Measurements from ENCODE around the gene ZFP36L1.

Gene ZFP36L1

GRCh38 chr14:68749487-68750475 is 43.1 kb downstream of the ZFP36L1 start:
- Histone ChIP-seq H3K27me3 (ENCODE audit: insufficient read depth, low read length) (no peaks in the 10 kb centered on the region; the same call in 1 of the 2 replicates), H3K4me2 (ENCODE audit: low read length) (no peak overlapping the region), H3K9me2 (ENCODE audit: low read depth, low read length) (no peaks in the 10 kb centered on the region), H3K79me2 (ENCODE audit: insufficient read depth, low read length) (no peaks in the 10 kb centered on the region), H3K27ac (ENCODE audit: low read depth, low read length, poor library complexity, severe bottlenecking) (no peak overlapping the region), H3K9me3 (ENCODE audit: low read length) (no peaks in the 10 kb centered on the region), H3K4me3 (ENCODE audit: low read depth, low read length, poor library complexity, severe bottlenecking) (no peak overlapping the region), H3K4me1 (ENCODE audit: insufficient read depth, low read length, severe bottlenecking) (no peaks in the 10 kb centered on the region), H3K36me3 (ENCODE audit: insufficient read depth, low read length) (no peaks in the 10 kb centered on the region), H2AFZ (ENCODE audit: low read length) (no peak overlapping the region), H3K9ac (ENCODE audit: low read length) (no peak overlapping the region), H4K20me1 (ENCODE audit: insufficient read depth, low read length) (no peaks in the 10 kb centered on the region), H3F3A (ENCODE audit: insufficient read depth, low read length) (no peaks in the 10 kb centered on the region)
- no peak for TF ChIP-seq EZH2 (IDR thresholded peaks at IDR 0.05; ENCODE audit: borderline replicate concordance, low read length)
- no peak for TF ChIP-seq CTCF (IDR thresholded peaks at IDR 0.05; ENCODE audit: low read length)

GRCh38 chr14:68748691-68749090 is 44.2 kb downstream of the ZFP36L1 start:
- no peak overlapping the region for H3K4me2 ChIP-seq (ENCODE audit: low read length)
- no peak overlapping the region for H3K9ac ChIP-seq (ENCODE audit: low read length)
- no peaks in the 10 kb centered on the region; the same call in 1 of the 2 replicates for H3K27me3 ChIP-seq (ENCODE audit: insufficient read depth, low read length)
- H3K9me2 ChIP-seq (ENCODE audit: low read depth, low read length): no peaks in the 10 kb centered on the region
- TF ChIP-seq CTCF (IDR thresholded peaks at IDR 0.05; ENCODE audit: low read length): no peak
- TF ChIP-seq EZH2 (IDR thresholded peaks at IDR 0.05; ENCODE audit: borderline replicate concordance, low read length): no peak
- no peaks in the 10 kb centered on the region for H3K36me3 ChIP-seq (ENCODE audit: insufficient read depth, low read length)
- H3K27ac ChIP-seq (ENCODE audit: low read depth, low read length, poor library complexity, severe bottlenecking): no peak overlapping the region
- H3K4me1 ChIP-seq (ENCODE audit: insufficient read depth, low read length, severe bottlenecking): no peaks in the 10 kb centered on the region
- no peak overlapping the region for H3K4me3 ChIP-seq (ENCODE audit: low read depth, low read length, poor library complexity, severe bottlenecking)
- H3K9me3 ChIP-seq (ENCODE audit: low read length): no peaks in the 10 kb centered on the region
- H3K79me2 ChIP-seq (ENCODE audit: insufficient read depth, low read length): no peaks in the 10 kb centered on the region
- no peak overlapping the region for H2AFZ ChIP-seq (ENCODE audit: low read length)
- no peaks in the 10 kb centered on the region for H3F3A ChIP-seq (ENCODE audit: insufficient read depth, low read length)
- no peaks in the 10 kb centered on the region for H4K20me1 ChIP-seq (ENCODE audit: insufficient read depth, low read length)

GRCh38 chr14:68748260-68748659 is 44.6 kb downstream of the ZFP36L1 start:
- no peaks in the 10 kb centered on the region for H3K4me1 ChIP-seq (ENCODE audit: insufficient read depth, low read length, severe bottlenecking)
- H3K36me3 ChIP-seq (ENCODE audit: insufficient read depth, low read length): no peaks in the 10 kb centered on the region
- no peak overlapping the region for H3K27ac ChIP-seq (ENCODE audit: low read depth, low read length, poor library complexity, severe bottlenecking)
- no peaks in the 10 kb centered on the region; the same call in 1 of the 2 replicates for H3K27me3 ChIP-seq (ENCODE audit: insufficient read depth, low read length)
- no peak overlapping the region for H2AFZ ChIP-seq (ENCODE audit: low read length)
- no peak for TF ChIP-seq EZH2 (IDR thresholded peaks at IDR 0.05; ENCODE audit: borderline replicate concordance, low read length)
- TF ChIP-seq CTCF (IDR thresholded peaks at IDR 0.05; ENCODE audit: low read length): no peak
- H3K79me2 ChIP-seq (ENCODE audit: insufficient read depth, low read length): no peaks in the 10 kb centered on the region
- H3K9me3 ChIP-seq (ENCODE audit: low read length): no peaks in the 10 kb centered on the region
- H3K9ac ChIP-seq (ENCODE audit: low read length): no peak overlapping the region
- no peak overlapping the region for H3K4me2 ChIP-seq (ENCODE audit: low read length)
- H4K20me1 ChIP-seq (ENCODE audit: insufficient read depth, low read length): no peaks in the 10 kb centered on the region
- H3F3A ChIP-seq (ENCODE audit: insufficient read depth, low read length): no peaks in the 10 kb centered on the region
- no peaks in the 10 kb centered on the region for H3K9me2 ChIP-seq (ENCODE audit: low read depth, low read length)
- H3K4me3 ChIP-seq (ENCODE audit: low read depth, low read length, poor library complexity, severe bottlenecking): no peak overlapping the region

All from OCI-LY1 (cell line).